ENCODE measurements around the gene KCNK3. TPM values are rescaled to one million over a fixed set of nuclear protein-coding genes. Genes with fewer than 3 reads are reported as not detected.

KCNK3 gene
- total RNA-seq, 1 donor from 2014 or later = 25.4 TPM

DNA sequence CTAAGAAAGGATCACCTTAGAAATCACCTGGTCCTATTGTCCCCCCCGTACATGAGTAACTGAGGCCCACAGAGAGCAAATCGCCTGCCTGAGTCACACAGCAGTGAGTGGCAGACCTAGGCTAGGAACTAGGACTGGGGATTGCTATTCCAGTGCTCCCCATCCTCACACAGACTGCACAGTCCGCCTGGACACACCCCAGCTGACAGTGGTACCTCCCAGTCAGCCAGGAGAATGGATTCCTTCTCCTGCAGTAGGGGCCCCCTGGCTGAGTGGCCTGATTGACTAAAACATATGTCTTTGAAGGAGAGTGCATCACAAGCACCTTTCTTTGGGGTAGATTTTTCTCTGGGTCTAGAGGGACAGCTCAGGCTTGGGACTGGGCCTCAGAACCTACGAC, 39.2 kb downstream of the KCNK3 start:
- Histone ChIP-seq H3K27ac (no peak overlapping the region), H3K4me1 (no peaks in the 10 kb centered on the region), H3K9me3 (no peaks in the 10 kb centered on the region), H3K36me3 (no peaks in the 10 kb centered on the region), H3K4me3 (no peak overlapping the region), H3K27me3 (no peaks in the 10 kb centered on the region)
- TF ChIP-seq, protein P1, sequence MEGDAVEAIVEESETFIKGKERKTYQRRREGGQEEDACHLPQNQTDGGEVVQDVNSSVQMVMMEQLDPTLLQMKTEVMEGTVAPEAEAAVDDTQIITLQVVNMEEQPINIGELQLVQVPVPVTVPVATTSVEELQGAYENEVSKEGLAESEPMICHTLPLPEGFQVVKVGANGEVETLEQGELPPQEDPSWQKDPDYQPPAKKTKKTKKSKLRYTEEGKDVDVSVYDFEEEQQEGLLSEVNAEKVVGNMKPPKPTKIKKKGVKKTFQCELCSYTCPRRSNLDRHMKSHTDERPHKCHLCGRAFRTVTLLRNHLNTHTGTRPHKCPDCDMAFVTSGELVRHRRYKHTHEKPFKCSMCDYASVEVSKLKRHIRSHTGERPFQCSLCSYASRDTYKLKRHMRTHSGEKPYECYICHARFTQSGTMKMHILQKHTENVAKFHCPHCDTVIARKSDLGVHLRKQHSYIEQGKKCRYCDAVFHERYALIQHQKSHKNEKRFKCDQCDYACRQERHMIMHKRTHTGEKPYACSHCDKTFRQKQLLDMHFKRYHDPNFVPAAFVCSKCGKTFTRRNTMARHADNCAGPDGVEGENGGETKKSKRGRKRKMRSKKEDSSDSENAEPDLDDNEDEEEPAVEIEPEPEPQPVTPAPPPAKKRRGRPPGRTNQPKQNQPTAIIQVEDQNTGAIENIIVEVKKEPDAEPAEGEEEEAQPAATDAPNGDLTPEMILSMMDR (IDR thresholded peaks at IDR 0.05) = no peak
- no peak for ATAC-seq
- intact Hi-C loops (cut with DNase I) = no loop called here
- DNase-seq = no peak

- H3K36me3 ChIP-seq = no peaks in the 10 kb centered on the region
- intact Hi-C loops (cut with DNase I) = no loop called here
- ATAC-seq (no peak), DNase-seq (no peak)
- no peaks in the 10 kb centered on the region for H3K9me3 ChIP-seq
- no peaks in the 10 kb centered on the region for H3K27me3 ChIP-seq
- H3K4me1 ChIP-seq = no peaks in the 10 kb centered on the region
- H3K4me3 ChIP-seq = no peak overlapping the region
- TF ChIP-seq, protein P1 (IDR thresholded peaks at IDR 0.05) = no peak
- no peak overlapping the region for H3K27ac ChIP-seq
Measured at GRCh38 chr2:26732446-26732845, 39.9 kb downstream of the KCNK3 start.

DNA sequence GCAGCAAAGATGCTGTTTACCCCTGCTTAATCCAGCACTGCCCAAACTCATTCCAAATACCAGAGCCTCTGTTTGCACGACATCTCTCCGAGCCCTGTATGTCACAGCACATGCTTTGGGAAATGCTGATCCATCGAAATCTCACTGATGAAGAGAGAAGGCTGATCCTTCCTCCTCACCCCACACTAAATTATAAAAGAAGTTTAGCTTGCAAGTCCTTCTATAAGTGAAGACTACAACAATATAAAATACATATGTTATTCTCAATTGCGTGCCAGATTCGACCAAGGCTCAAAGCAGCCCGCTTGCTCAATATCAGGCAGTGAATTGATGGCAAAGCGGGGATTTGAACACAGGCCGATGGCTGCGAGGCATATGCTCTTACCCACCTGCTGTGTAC, 40.9 kb downstream of the KCNK3 start:
- DNase-seq (no peak), ATAC-seq (no peak)
- no peaks in the 10 kb centered on the region for H3K27me3 ChIP-seq
- no peaks in the 10 kb centered on the region for H3K4me1 ChIP-seq
- H3K4me3 ChIP-seq = no peak overlapping the region
- H3K36me3 ChIP-seq = no peaks in the 10 kb centered on the region
- H3K9me3 ChIP-seq = no peaks in the 10 kb centered on the region
- intact Hi-C loops (cut with DNase I) = no loop called here
- TF ChIP-seq, protein P1 (IDR thresholded peaks at IDR 0.05) = no peak
- H3K27ac ChIP-seq = no peak overlapping the region

- intact Hi-C loops (cut with DNase I) = no loop called here
- H3K4me3 ChIP-seq = no peak overlapping the region
- H3K36me3 ChIP-seq = no peaks in the 10 kb centered on the region
- TF ChIP-seq, protein P1 (IDR thresholded peaks at IDR 0.05) = no peak
- ATAC-seq = peak; percentile 8
- H3K27me3 ChIP-seq = no peaks in the 10 kb centered on the region
- H3K9me3 ChIP-seq = no peaks in the 10 kb centered on the region
- no peak for DNase-seq
- H3K4me1 ChIP-seq = no peaks in the 10 kb centered on the region
- no peak overlapping the region for H3K27ac ChIP-seq
Measured at GRCh38 chr2:26735097-26735496, 42.6 kb downstream of the KCNK3 start.

GRCh38 chr2:26735883-26736588, 43.5 kb downstream of the KCNK3 start:
- H3K4me3 ChIP-seq = no peak overlapping the region
- no peaks in the 10 kb centered on the region for H3K9me3 ChIP-seq
- no peaks in the 10 kb centered on the region for H3K36me3 ChIP-seq
- no peak overlapping the region for H3K27ac ChIP-seq
- H3K27me3 ChIP-seq = no peaks in the 10 kb centered on the region
- DNase-seq (no peak), ATAC-seq (peak; percentile 13)
- intact Hi-C loops (cut with DNase I) = no loop called here
- peaks cover 4% of the 10 kb centered on the region for H3K4me1 ChIP-seq
- TF ChIP-seq, protein P1 (IDR thresholded peaks at IDR 0.05) = no peak

GRCh38 chr2:26737221-26737620, 44.7 kb downstream of the KCNK3 start:
- intact Hi-C loops (cut with DNase I) = no loop called here
- Histone ChIP-seq H3K27ac (no peak overlapping the region), H3K4me3 (no peak overlapping the region), H3K27me3 (no peaks in the 10 kb centered on the region), H3K9me3 (no peaks in the 10 kb centered on the region), H3K36me3 (no peaks in the 10 kb centered on the region), H3K4me1 (peaks cover 7% of the 10 kb centered on the region)
- no peak for DNase-seq
- ATAC-seq = no peak
- TF ChIP-seq, protein P1 (IDR thresholded peaks at IDR 0.05) = no peak
